ENCODE data around the gene DNAJC2.
"Not testable (repeated sequence)": the region's sequence is repeated elsewhere in the genome, so short reads cannot be mapped to it uniquely, and the experiment has no call there.

The DNAJC2 gene

GRCh38 chr7:103293526-103293925, 51.0 kb downstream of the DNAJC2 start:
- peaks cover 0 to under 1% of the 10 kb centered on the region in 2 donors for H3K36me3 ChIP-seq (replicated peaks in 1 of 2; ENCODE audit: control insufficient read depth in 2 of 2, insufficient read depth in 2 of 2, low read length in 2 of 2)
- H3K4me3 ChIP-seq (ENCODE audit: low read length in 2 of 2), result no peak overlapping the region
- peaks cover 2% of the 10 kb centered on the region for H3K79me1 ChIP-seq (ENCODE audit: low read depth, low read length)
- no peak overlapping the region for H3K18ac ChIP-seq (ENCODE audit: low read length)
- no peak overlapping the region for H3K4ac ChIP-seq (ENCODE audit: low read length)
- no peak overlapping the region for H3K14ac ChIP-seq (ENCODE audit: low read length)
- H2AK5ac ChIP-seq (ENCODE audit: low read depth, low read length), result no peak overlapping the region
- WGBS, 2 donors (ENCODE audit: extremely low coverage in 2 of 2, insufficient read length in 2 of 2, insufficient replicate concordance in 1 of 2), result no CpG with 5 or more reads among the region's 1 CpG
- H3K27me3 ChIP-seq (ENCODE audit: control insufficient read depth in 3 of 3, insufficient read depth in 3 of 3, low read depth in 1 of 3, low read length in 3 of 3), result peaks cover 0 to 2% (median 0%) of the 10 kb centered on the region in 3 experiments
- no peak overlapping the region for H3K9ac ChIP-seq (ENCODE audit: low read depth, low read length, poor library complexity)
- H4K8ac ChIP-seq (ENCODE audit: low read depth, low read length), result no peak overlapping the region
- no peak for DNase-seq (ENCODE audit: low spot score)
- H3K4me1 ChIP-seq (ENCODE audit: control insufficient read depth in 2 of 2, insufficient read depth in 1 of 2, low read depth in 1 of 2, low read length in 2 of 2), result peaks cover 3 to 5% of the 10 kb centered on the region in 2 donors
- H4K91ac ChIP-seq (ENCODE audit: low read depth, low read length, poor library complexity), result no peak overlapping the region
- no peak overlapping the region for H2AFZ ChIP-seq (ENCODE audit: low read length)
- no peak overlapping the region for H3K27ac ChIP-seq (replicated peaks; ENCODE audit: low read length)
- H3K9me3 ChIP-seq (replicated peaks in 1 of 2; ENCODE audit: control insufficient read depth in 2 of 2, insufficient read depth in 1 of 2, low read depth in 1 of 2, low read length in 2 of 2), result no peaks in the 10 kb centered on the region
- no peak overlapping the region for H2BK5ac ChIP-seq (ENCODE audit: low read length)
- no peak overlapping the region for H2BK15ac ChIP-seq (ENCODE audit: low read length)
- no peak overlapping the region for H2BK12ac ChIP-seq (ENCODE audit: low read length)
- H2BK120ac ChIP-seq (ENCODE audit: low read depth, low read length), result no peak overlapping the region
- H3K23ac ChIP-seq (ENCODE audit: low read depth, low read length, poor library complexity), result no peak overlapping the region
- no peak overlapping the region for H3K4me2 ChIP-seq (ENCODE audit: insufficient read depth, low read length, poor library complexity, severe bottlenecking)

GRCh38 chr7:103292122-103292521, 52.4 kb downstream of the DNAJC2 start:
- H3K27ac ChIP-seq (replicated peaks; ENCODE audit: low read length), result no peak overlapping the region

DNA sequence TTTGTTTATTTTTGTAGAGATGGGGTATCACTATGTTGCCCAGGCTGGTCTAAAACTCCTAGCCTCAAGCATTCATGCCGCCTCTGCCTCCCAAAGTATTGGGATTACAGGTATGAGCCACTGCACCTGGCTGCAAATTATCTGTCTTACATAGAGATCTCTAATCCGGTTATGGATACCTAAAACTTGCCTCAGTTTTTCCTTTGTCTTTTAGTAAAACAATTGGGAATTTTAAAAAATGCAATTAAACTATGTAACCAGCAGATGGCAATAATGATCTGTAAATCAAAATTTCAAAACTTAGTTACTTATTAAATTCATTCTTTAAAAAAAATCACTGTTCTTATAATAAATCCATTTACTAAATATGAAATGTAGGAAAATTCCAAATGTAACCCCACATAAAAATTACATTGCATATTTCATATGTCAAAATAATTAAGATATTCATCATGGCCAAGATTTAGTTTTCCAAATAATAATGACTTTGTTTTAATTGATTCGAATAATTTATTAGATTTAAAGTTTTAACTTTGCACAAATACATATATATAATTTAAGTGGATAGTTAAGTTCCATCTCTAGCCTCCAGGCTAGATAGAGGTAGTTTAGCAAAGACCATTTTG, 61.7 kb downstream of the DNAJC2 start:
- not testable (repeated sequence) for H3K27ac ChIP-seq (replicated peaks; ENCODE audit: low read length); H3K36me3 ChIP-seq (replicated peaks in 1 of 2; ENCODE audit: control insufficient read depth in 2 of 2, insufficient read depth in 2 of 2, low read length in 2 of 2); H2BK12ac ChIP-seq (ENCODE audit: low read length); H3K9ac ChIP-seq (ENCODE audit: low read depth, low read length, poor library complexity); H3K4me2 ChIP-seq (ENCODE audit: insufficient read depth, low read length, poor library complexity, severe bottlenecking); H3K27me3 ChIP-seq (ENCODE audit: control insufficient read depth in 3 of 3, insufficient read depth in 3 of 3, low read depth in 1 of 3, low read length in 3 of 3); H3K14ac ChIP-seq (ENCODE audit: low read length); H2AK5ac ChIP-seq (ENCODE audit: low read depth, low read length); H4K8ac ChIP-seq (ENCODE audit: low read depth, low read length); H2BK120ac ChIP-seq (ENCODE audit: low read depth, low read length); H3K9me3 ChIP-seq (replicated peaks in 1 of 2; ENCODE audit: control insufficient read depth in 2 of 2, insufficient read depth in 1 of 2, low read depth in 1 of 2, low read length in 2 of 2); H4K91ac ChIP-seq (ENCODE audit: low read depth, low read length, poor library complexity); DNase-seq (ENCODE audit: low spot score); H2AFZ ChIP-seq (ENCODE audit: low read length); H3K4me3 ChIP-seq (ENCODE audit: low read length in 2 of 2); H3K18ac ChIP-seq (ENCODE audit: low read length); H2BK5ac ChIP-seq (ENCODE audit: low read length); H2BK15ac ChIP-seq (ENCODE audit: low read length); H3K23ac ChIP-seq (ENCODE audit: low read depth, low read length, poor library complexity); H3K4ac ChIP-seq (ENCODE audit: low read length); H3K79me1 ChIP-seq (ENCODE audit: low read depth, low read length); H3K4me1 ChIP-seq (ENCODE audit: control insufficient read depth in 2 of 2, insufficient read depth in 1 of 2, low read depth in 1 of 2, low read length in 2 of 2)
- WGBS, 2 donors (ENCODE audit: extremely low coverage in 2 of 2, insufficient read length in 2 of 2, insufficient replicate concordance in 1 of 2), result no CpG with 5 or more reads among the region's 3 CpGs

More at GRCh38 chr7:103292122-103292521, 52.4 kb downstream of the DNAJC2 start:
- Histone ChIP-seq H3K4me2 (ENCODE audit: insufficient read depth, low read length, poor library complexity, severe bottlenecking) (no peak overlapping the region), H2BK15ac (ENCODE audit: low read length) (no peak overlapping the region), H3K9ac (ENCODE audit: low read depth, low read length, poor library complexity) (no peak overlapping the region), H3K36me3 (replicated peaks in 1 of 2; ENCODE audit: control insufficient read depth in 2 of 2, insufficient read depth in 2 of 2, low read length in 2 of 2) (no peaks in the 10 kb centered on the region), H2BK120ac (ENCODE audit: low read depth, low read length) (no peak overlapping the region), H3K4me1 (ENCODE audit: control insufficient read depth in 2 of 2, insufficient read depth in 1 of 2, low read depth in 1 of 2, low read length in 2 of 2) (peaks cover 0 to 3% of the 10 kb centered on the region in 2 donors), H2AFZ (ENCODE audit: low read length) (peak overlapping the region; percentile 35), H3K14ac (ENCODE audit: low read length) (no peak overlapping the region), H3K18ac (ENCODE audit: low read length) (no peak overlapping the region), H3K4me3 (ENCODE audit: low read length in 2 of 2) (no peak overlapping the region), H3K9me3 (replicated peaks in 1 of 2; ENCODE audit: control insufficient read depth in 2 of 2, insufficient read depth in 1 of 2, low read depth in 1 of 2, low read length in 2 of 2) (no peaks in the 10 kb centered on the region), H3K27me3 (ENCODE audit: control insufficient read depth in 3 of 3, insufficient read depth in 3 of 3, low read depth in 1 of 3, low read length in 3 of 3) (peaks cover 0 to 2% (median 0%) of the 10 kb centered on the region in 3 experiments), H4K8ac (ENCODE audit: low read depth, low read length) (no peak overlapping the region), H2BK12ac (ENCODE audit: low read length) (no peak overlapping the region), H3K23ac (ENCODE audit: low read depth, low read length, poor library complexity) (no peak overlapping the region), H2BK5ac (ENCODE audit: low read length) (no peak overlapping the region), H4K91ac (ENCODE audit: low read depth, low read length, poor library complexity) (no peak overlapping the region), H3K4ac (ENCODE audit: low read length) (no peak overlapping the region), H2AK5ac (ENCODE audit: low read depth, low read length) (no peak overlapping the region), H3K79me1 (ENCODE audit: low read depth, low read length) (no peaks in the 10 kb centered on the region)
- WGBS, 2 donors (ENCODE audit: extremely low coverage in 2 of 2, insufficient read length in 2 of 2, insufficient replicate concordance in 1 of 2), result no CpG with 5 or more reads among the region's 3 CpGs
- no peak for DNase-seq (ENCODE audit: low spot score)

- not testable (repeated sequence) for H3K79me1 ChIP-seq (ENCODE audit: low read depth, low read length); DNase-seq (ENCODE audit: low spot score)
- H3K4me2 ChIP-seq (ENCODE audit: insufficient read depth, low read length, poor library complexity, severe bottlenecking), result peak overlapping the region; percentile 97
These were observed 63.8 kb downstream of the DNAJC2 start for GRCh38 chr7:103280803-103281155.

More at GRCh38 chr7:103280803-103281155, 63.8 kb downstream of the DNAJC2 start:
- not testable (repeated sequence) for H3K27ac ChIP-seq (replicated peaks; ENCODE audit: low read length); H3K14ac ChIP-seq (ENCODE audit: low read length); H3K36me3 ChIP-seq (replicated peaks in 1 of 2; ENCODE audit: control insufficient read depth in 2 of 2, insufficient read depth in 2 of 2, low read length in 2 of 2); H2BK120ac ChIP-seq (ENCODE audit: low read depth, low read length); H2BK5ac ChIP-seq (ENCODE audit: low read length); H3K4me1 ChIP-seq (ENCODE audit: control insufficient read depth in 2 of 2, insufficient read depth in 1 of 2, low read depth in 1 of 2, low read length in 2 of 2); H3K9me3 ChIP-seq (replicated peaks in 1 of 2; ENCODE audit: control insufficient read depth in 2 of 2, insufficient read depth in 1 of 2, low read depth in 1 of 2, low read length in 2 of 2); H2AK5ac ChIP-seq (ENCODE audit: low read depth, low read length); H3K23ac ChIP-seq (ENCODE audit: low read depth, low read length, poor library complexity); H4K8ac ChIP-seq (ENCODE audit: low read depth, low read length); H4K91ac ChIP-seq (ENCODE audit: low read depth, low read length, poor library complexity); H3K4ac ChIP-seq (ENCODE audit: low read length); H3K27me3 ChIP-seq (ENCODE audit: control insufficient read depth in 3 of 3, insufficient read depth in 3 of 3, low read depth in 1 of 3, low read length in 3 of 3); H3K9ac ChIP-seq (ENCODE audit: low read depth, low read length, poor library complexity); H2BK12ac ChIP-seq (ENCODE audit: low read length)
- Histone ChIP-seq H3K18ac (ENCODE audit: low read length) (peak overlapping the region; percentile 65), H3K4me3 (ENCODE audit: low read length in 2 of 2) (peak overlapping the region; percentile 56 to 84), H2AFZ (ENCODE audit: low read length) (peak overlapping the region; percentile 99), H2BK15ac (ENCODE audit: low read length) (peak overlapping the region; percentile 37)
- no CpG with 5 or more reads among the region's 25 CpGs for WGBS, 2 donors (ENCODE audit: extremely low coverage in 2 of 2, insufficient read length in 2 of 2, insufficient replicate concordance in 1 of 2)
